ENCODE results near the gene HBG1.

The HBG1 gene

GRCh38 chr11:5279471-5280090, 29.9 kb upstream of the HBG1 start:
- Histone ChIP-seq H3K36me3 (no peaks in the 10 kb centered on the region), H3K4me1 (no peaks in the 10 kb centered on the region), H3K4me2 (no peak overlapping the region), H3K9me3 (no peaks in the 10 kb centered on the region), H3K9ac (no peak overlapping the region), H3K27me3 (no peaks in the 10 kb centered on the region), H3K27ac (no peak overlapping the region), H4K20me1 (no peaks in the 10 kb centered on the region), H3K4me3 (no peak overlapping the region)
- no peak for TF ChIP-seq Cebpa-rat (IDR thresholded peaks at IDR 0.05)

GRCh38 chr11:5277807-5278382, 28.2 kb upstream of the HBG1 start:
- no peaks in the 10 kb centered on the region for H3K27me3 ChIP-seq
- H3K4me3 ChIP-seq, result no peak overlapping the region
- H3K36me3 ChIP-seq, result no peaks in the 10 kb centered on the region
- TF ChIP-seq Cebpa-rat (IDR thresholded peaks at IDR 0.05), result no peak
- no peak overlapping the region for H3K9ac ChIP-seq
- no peaks in the 10 kb centered on the region for H3K4me1 ChIP-seq
- no peaks in the 10 kb centered on the region for H4K20me1 ChIP-seq
- no peak overlapping the region for H3K4me2 ChIP-seq
- no peaks in the 10 kb centered on the region for H3K9me3 ChIP-seq
- H3K27ac ChIP-seq, result no peak overlapping the region

DNA sequence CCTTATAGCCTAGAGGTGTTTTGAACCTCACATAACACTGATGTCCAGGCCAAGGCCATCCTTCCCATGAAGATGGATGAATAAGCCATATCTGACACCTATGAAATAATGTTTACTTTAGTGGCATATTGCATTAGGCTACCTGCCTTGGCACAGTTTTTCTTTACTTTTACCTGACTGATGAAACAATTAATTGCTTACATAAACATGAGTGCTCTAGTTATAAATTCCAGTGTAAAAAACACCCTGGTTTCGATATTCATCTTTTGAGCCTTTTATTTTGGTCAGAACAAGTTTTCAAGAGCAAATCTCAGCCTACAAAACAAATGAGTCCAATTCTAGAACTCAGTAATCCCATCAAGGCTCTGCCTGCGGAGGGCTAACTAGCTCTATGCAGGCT, 27.0 kb upstream of the HBG1 start:
- Histone ChIP-seq H3K4me2 (no peak overlapping the region), H3K9ac (no peak overlapping the region), H3K4me1 (no peaks in the 10 kb centered on the region), H4K20me1 (no peaks in the 10 kb centered on the region), H3K27ac (no peak overlapping the region), H3K4me3 (no peak overlapping the region), H3K36me3 (no peaks in the 10 kb centered on the region), H3K27me3 (no peaks in the 10 kb centered on the region), H3K9me3 (no peaks in the 10 kb centered on the region)
- no peak for TF ChIP-seq Cebpa-rat (IDR thresholded peaks at IDR 0.05)

DNA sequence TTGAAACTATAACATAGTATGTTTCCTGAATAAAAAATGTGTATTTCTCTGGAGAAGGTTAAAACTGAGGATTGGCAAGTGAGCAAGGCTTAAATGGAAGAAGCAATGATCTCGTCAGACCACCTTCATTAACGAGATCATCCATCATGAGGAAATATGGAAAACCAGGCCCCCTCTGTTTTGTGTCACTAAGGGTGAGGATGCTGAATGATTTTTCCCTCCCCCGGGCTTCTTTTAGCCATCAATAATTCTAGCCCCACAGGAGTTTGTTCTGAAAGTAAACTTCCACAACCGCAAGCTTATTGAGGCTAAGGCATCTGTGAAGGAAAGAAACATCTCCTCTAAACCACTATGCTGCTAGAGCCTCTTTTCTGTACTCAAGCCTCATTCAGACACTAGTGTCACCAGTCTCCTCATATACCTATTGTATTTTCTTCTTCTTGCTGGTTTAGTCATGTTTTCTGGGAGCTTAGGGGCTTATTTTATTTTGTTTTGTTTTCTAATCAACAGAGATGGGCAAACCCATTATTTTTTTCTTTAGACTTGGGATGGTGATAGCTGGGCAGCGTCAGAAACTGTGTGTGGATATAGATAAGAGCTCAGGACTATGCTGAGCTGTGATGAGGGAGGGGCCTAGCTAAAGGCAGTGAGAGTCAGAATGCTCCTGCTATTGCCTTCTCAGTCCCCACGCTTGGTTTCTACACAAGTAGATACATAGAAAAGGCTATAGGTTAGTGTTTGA, 25.9 kb upstream of the HBG1 start:
- Histone ChIP-seq H3K4me3 (no peak overlapping the region), H4K20me1 (no peaks in the 10 kb centered on the region), H3K36me3 (no peaks in the 10 kb centered on the region), H3K9me3 (no peaks in the 10 kb centered on the region), H3K4me1 (no peaks in the 10 kb centered on the region), H3K27ac (no peak overlapping the region), H3K27me3 (no peaks in the 10 kb centered on the region), H3K4me2 (no peak overlapping the region), H3K9ac (no peak overlapping the region)
- TF ChIP-seq Cebpa-rat (IDR thresholded peaks at IDR 0.05), result no peak

GRCh38 chr11:5274395-5274794, 24.7 kb upstream of the HBG1 start:
- Histone ChIP-seq H3K4me1 (no peaks in the 10 kb centered on the region), H3K27me3 (no peaks in the 10 kb centered on the region), H3K9me3 (no peaks in the 10 kb centered on the region), H3K9ac (no peak overlapping the region), H3K4me3 (no peak overlapping the region), H3K27ac (no peak overlapping the region), H3K36me3 (no peaks in the 10 kb centered on the region), H3K4me2 (no peak overlapping the region), H4K20me1 (no peaks in the 10 kb centered on the region)
- no peak for TF ChIP-seq Cebpa-rat (IDR thresholded peaks at IDR 0.05)

DNA sequence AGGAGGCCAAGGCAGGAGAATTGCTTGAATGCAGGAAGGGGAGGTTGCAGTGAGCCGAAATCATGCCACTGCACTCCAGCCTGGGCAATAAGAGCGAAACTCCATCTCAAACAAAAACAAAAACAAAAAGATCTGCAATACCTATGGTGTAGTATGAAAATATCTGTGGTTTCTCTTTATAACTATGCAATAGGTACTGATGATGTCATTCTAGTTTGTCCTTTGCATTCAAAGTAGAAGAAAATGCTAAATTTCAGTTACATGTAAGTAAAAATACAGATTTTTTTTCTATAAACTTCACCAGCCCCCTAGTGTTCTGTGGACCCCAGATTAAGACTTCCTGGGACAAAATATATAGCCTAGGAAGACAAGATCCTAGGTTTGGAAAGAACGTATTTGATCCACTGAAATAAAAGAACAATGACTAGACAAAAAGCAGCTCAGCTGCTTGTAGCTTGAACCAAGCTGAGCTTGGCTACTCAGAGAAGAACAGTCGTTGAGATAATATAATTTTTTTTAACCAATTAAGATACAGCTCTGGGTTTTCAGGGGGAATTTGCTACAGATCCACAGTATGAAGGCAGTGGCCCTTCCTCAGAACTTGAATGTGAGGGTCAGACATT, 22.8 kb upstream of the HBG1 start:
- Histone ChIP-seq H3K9ac (no peak overlapping the region), H3K36me3 (no peaks in the 10 kb centered on the region), H3K9me3 (no peaks in the 10 kb centered on the region), H3K4me1 (no peaks in the 10 kb centered on the region), H3K4me2 (no peak overlapping the region), H4K20me1 (no peaks in the 10 kb centered on the region), H3K27me3 (no peaks in the 10 kb centered on the region), H3K4me3 (no peak overlapping the region), H3K27ac (no peak overlapping the region)
- TF ChIP-seq Cebpa-rat (IDR thresholded peaks at IDR 0.05), result no peak

GRCh38 chr11:5269715-5270147, 20.1 kb upstream of the HBG1 start, which contains the start of gene HBE1:
Gene HBE1 (minus strand): TSS chr11:5269945. CDS start chr11:5269890, 55 bp downstream.
- H3K4me1 ChIP-seq, result no peaks in the 10 kb centered on the region
- H3K27ac ChIP-seq, result no peak within 1 kb of the TSS
- no peak within 1 kb of the TSS for H3K4me2 ChIP-seq
- H3K9ac ChIP-seq, result no peak within 1 kb of the TSS
- no peaks in the 10 kb centered on the region for H3K9me3 ChIP-seq
- TF ChIP-seq Cebpa-rat (IDR thresholded peaks at IDR 0.05), result no peak
- H4K20me1 ChIP-seq, result no peaks in the 10 kb centered on the region
- no peak within 1 kb of the TSS for H3K4me3 ChIP-seq
- no peaks in the 10 kb centered on the region for H3K27me3 ChIP-seq
- H3K36me3 ChIP-seq, result no peaks in the 10 kb centered on the region

GRCh38 chr11:5267033-5267563, 17.4 kb upstream of the HBG1 start:
- no peaks in the 10 kb centered on the region for H3K4me1 ChIP-seq
- no peaks in the 10 kb centered on the region for H3K9me3 ChIP-seq
- H3K4me3 ChIP-seq, result no peak overlapping the region
- no peaks in the 10 kb centered on the region for H3K27me3 ChIP-seq
- no peaks in the 10 kb centered on the region for H4K20me1 ChIP-seq
- H3K27ac ChIP-seq, result no peak overlapping the region
- H3K4me2 ChIP-seq, result no peak overlapping the region
- TF ChIP-seq Cebpa-rat (IDR thresholded peaks at IDR 0.05), result no peak
- no peak overlapping the region for H3K9ac ChIP-seq
- H3K36me3 ChIP-seq, result no peaks in the 10 kb centered on the region

GRCh38 chr11:5266609-5267008, 17.0 kb upstream of the HBG1 start:
- Histone ChIP-seq H3K4me3 (no peak overlapping the region), H3K36me3 (no peaks in the 10 kb centered on the region)

GRCh38 chr11:5265832-5266231, 16.2 kb upstream of the HBG1 start:
- Histone ChIP-seq H3K9me3 (no peaks in the 10 kb centered on the region), H3K4me1 (no peaks in the 10 kb centered on the region), H4K20me1 (no peaks in the 10 kb centered on the region), H3K9ac (no peak overlapping the region), H3K27ac (no peak overlapping the region), H3K27me3 (no peaks in the 10 kb centered on the region), H3K36me3 (no peaks in the 10 kb centered on the region), H3K4me3 (no peak overlapping the region), H3K4me2 (no peak overlapping the region)
- no peak for TF ChIP-seq Cebpa-rat (IDR thresholded peaks at IDR 0.05)

More at GRCh38 chr11:5266609-5267008, 17.0 kb upstream of the HBG1 start:
- H3K4me2 ChIP-seq, result no peak overlapping the region
- H3K27me3 ChIP-seq, result no peaks in the 10 kb centered on the region
- H4K20me1 ChIP-seq, result no peaks in the 10 kb centered on the region
- no peak for TF ChIP-seq Cebpa-rat (IDR thresholded peaks at IDR 0.05)
- no peaks in the 10 kb centered on the region for H3K9me3 ChIP-seq
- no peaks in the 10 kb centered on the region for H3K4me1 ChIP-seq
- H3K9ac ChIP-seq, result no peak overlapping the region
- H3K27ac ChIP-seq, result no peak overlapping the region

All from BLaER1 (cell line).